Measurements from ENCODE around the gene ASTN1.

- no peak for TF ChIP-seq CTCF (IDR thresholded peaks at IDR 0.05)
- TF ChIP-seq POLR2A (IDR thresholded peaks at IDR 0.05): no peak
- no peak for TF ChIP-seq POLR2AphosphoS5 (IDR thresholded peaks at IDR 0.05)
These were observed 300.3 kb downstream of the ASTN1 start for GRCh38 chr1:176864211-176864610.
